ENCODE measurements around the gene BNC2.

The BNC2 gene

DNA sequence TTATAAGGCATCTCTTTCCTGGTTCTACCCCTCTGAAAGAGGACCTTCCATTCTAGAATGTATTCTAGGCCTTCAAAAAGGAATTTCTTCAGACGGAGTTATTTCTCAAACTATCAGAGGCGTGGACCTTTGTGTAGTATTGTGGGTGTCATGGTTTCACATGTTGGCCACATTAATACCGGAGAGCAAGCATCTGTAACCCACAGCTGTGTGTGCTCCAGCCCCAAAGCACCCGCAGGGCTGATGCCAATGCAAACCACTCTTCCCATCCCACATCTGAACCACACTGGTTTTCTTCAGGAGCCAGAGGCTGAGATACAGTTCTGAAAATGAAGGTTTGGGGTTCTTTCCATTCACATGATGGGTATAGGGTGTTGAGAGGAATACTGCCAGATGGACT is 127.1 kb downstream of the BNC2 start:
- no peaks in the 10 kb centered on the region for H3K27me3 ChIP-seq
- TF ChIP-seq, protein P1, sequence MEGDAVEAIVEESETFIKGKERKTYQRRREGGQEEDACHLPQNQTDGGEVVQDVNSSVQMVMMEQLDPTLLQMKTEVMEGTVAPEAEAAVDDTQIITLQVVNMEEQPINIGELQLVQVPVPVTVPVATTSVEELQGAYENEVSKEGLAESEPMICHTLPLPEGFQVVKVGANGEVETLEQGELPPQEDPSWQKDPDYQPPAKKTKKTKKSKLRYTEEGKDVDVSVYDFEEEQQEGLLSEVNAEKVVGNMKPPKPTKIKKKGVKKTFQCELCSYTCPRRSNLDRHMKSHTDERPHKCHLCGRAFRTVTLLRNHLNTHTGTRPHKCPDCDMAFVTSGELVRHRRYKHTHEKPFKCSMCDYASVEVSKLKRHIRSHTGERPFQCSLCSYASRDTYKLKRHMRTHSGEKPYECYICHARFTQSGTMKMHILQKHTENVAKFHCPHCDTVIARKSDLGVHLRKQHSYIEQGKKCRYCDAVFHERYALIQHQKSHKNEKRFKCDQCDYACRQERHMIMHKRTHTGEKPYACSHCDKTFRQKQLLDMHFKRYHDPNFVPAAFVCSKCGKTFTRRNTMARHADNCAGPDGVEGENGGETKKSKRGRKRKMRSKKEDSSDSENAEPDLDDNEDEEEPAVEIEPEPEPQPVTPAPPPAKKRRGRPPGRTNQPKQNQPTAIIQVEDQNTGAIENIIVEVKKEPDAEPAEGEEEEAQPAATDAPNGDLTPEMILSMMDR (IDR thresholded peaks at IDR 0.05; ENCODE audit: low read depth, low read length) = no peak
- H3K9me3 ChIP-seq = no peaks in the 10 kb centered on the region
- no peak overlapping the region for H3K4me3 ChIP-seq (ENCODE audit: low read depth, low read length)
- no peaks in the 10 kb centered on the region for H3K36me3 ChIP-seq
- DNase-seq = no peak
- no peaks in the 10 kb centered on the region for H3K4me1 ChIP-seq

DNA sequence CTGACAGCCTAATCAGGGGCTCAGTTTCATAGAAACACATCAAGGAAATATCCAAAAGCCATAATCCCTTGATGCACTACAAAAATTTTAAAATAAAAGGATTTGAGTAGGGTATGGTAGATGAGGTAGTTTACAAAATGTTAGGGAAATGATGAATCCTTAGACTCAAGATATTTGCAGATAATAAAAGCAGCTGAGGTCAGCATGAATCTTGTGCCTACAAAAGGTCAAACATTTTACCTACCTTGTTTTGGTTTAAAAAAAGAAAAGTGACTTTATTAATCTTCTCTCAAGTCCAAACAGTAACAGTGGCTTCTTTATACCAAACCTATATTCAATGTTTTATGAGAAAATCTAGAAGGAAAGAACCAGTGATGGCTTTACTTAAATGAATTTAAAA is 135.5 kb downstream of the BNC2 start:
- no peak for DNase-seq
- no peaks in the 10 kb centered on the region for H3K9me3 ChIP-seq
- H3K36me3 ChIP-seq = no peaks in the 10 kb centered on the region
- no peaks in the 10 kb centered on the region for H3K27me3 ChIP-seq
- no peaks in the 10 kb centered on the region for H3K4me1 ChIP-seq
- H3K4me3 ChIP-seq (ENCODE audit: low read depth, low read length) = no peak overlapping the region
- TF ChIP-seq, protein P1 (IDR thresholded peaks at IDR 0.05; ENCODE audit: low read depth, low read length) = no peak

DNA sequence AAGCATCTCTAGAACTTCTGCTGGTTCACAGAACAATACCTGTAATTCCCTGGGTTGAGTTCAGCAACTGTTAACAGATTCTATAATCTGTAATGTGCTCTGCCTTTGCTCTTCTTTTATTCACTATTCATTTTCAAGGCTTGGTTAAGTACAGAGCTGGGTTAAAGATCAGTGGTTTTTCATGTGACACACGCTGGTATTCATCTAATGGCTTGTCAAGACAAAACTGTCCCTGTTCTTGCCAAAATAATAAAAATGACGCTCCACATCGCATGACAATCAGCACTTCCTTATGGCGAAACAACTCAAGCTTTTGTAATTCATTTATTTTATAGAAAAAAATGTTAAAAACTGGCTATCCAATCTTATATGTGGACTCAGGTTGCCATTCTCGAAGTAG is 137.9 kb downstream of the BNC2 start:
- TF ChIP-seq, protein P1 (IDR thresholded peaks at IDR 0.05; ENCODE audit: low read depth, low read length) = no peak
- 0 out of 2 replicates have a peak, but pooled peaks cover 2% of the 10 kb centered on the region for H3K27me3 ChIP-seq
- H3K9me3 ChIP-seq = no peaks in the 10 kb centered on the region
- DNase-seq = no peak
- no peaks in the 10 kb centered on the region for H3K4me1 ChIP-seq
- no peaks in the 10 kb centered on the region for H3K36me3 ChIP-seq
- no peak overlapping the region for H3K4me3 ChIP-seq (ENCODE audit: low read depth, low read length)

DNA sequence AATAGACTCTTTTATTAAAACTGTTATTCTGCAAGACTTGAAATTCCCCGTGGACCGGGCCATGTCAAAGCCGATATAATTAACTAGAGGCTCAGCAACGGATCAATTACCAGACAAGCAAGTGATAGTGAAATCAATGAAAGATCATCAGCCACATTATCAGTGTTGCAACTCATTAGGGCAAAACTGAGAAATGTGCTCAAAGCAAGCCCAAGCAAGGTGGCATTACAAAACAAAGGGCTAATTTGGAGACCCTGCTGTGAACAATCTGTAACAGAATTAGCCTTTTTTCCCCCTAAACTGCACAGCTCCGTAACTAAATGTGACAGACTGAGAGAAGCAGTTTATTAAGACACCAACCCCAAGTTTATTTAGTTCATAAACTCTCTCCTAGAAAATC is 140.3 kb downstream of the BNC2 start:
- no peak for DNase-seq
- no peak overlapping the region for H3K4me3 ChIP-seq (ENCODE audit: low read depth, low read length)
- H3K4me1 ChIP-seq = peaks cover 4% of the 10 kb centered on the region; the same call in 1 of the 2 replicates
- TF ChIP-seq, protein P1 (IDR thresholded peaks at IDR 0.05; ENCODE audit: low read depth, low read length) = no peak
- 0 out of 2 replicates have a peak, but pooled peaks cover 4% of the 10 kb centered on the region for H3K27me3 ChIP-seq
- H3K9me3 ChIP-seq = no peaks in the 10 kb centered on the region
- no peaks in the 10 kb centered on the region for H3K36me3 ChIP-seq

DNA sequence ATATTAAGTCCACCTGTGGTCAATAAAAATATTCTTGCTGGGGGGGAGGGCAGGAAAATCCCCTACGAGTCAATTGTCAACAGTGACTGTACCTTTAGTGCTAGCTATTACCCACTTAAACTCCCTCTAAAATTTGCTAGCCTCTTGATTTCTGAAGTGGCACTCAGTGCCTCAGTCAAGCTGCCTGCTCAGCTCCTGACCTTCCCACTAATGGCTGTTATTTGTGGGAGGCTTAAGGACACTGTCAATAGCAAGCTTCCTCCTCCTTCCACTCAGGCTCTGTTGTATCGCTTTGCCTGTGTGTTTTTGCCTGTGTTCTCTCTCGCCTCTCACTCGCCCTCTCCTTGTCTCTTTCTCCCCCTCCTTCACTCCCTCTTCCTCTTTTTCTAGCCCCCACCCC is 140.8 kb downstream of the BNC2 start:
- DNase-seq = no peak
- no peaks in the 10 kb centered on the region for H3K9me3 ChIP-seq
- TF ChIP-seq, protein P1 (IDR thresholded peaks at IDR 0.05; ENCODE audit: low read depth, low read length) = no peak
- H3K4me3 ChIP-seq (ENCODE audit: low read depth, low read length) = no peak overlapping the region
- peaks cover 4% of the 10 kb centered on the region; the same call in 1 of the 2 replicates for H3K4me1 ChIP-seq
- 0 out of 2 replicates have a peak, but pooled peaks cover 4% of the 10 kb centered on the region for H3K27me3 ChIP-seq
- H3K36me3 ChIP-seq = no peaks in the 10 kb centered on the region

DNA sequence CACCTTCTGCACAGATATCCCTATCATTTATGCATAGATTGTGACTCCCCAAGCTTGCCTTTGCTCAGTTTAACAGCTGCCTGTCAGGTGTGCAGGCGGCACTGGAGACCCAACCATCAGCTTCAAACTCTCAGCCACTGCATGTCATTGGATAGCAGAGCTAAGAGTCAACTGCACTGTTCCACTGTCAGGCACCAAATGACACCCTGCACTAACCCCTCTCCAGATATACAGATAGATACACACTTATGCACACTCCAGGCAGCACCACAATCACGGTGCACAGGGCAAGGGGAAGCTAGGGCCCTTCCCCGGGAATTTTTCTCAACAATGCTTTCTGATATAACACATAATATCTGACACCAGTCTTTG is 142.3 kb downstream of the BNC2 start:
- Histone ChIP-seq H3K4me1 (peaks cover 4% of the 10 kb centered on the region; the same call in 1 of the 2 replicates), H3K36me3 (no peaks in the 10 kb centered on the region), H3K4me3 (ENCODE audit: low read depth, low read length) (no peak overlapping the region), H3K27me3 (0 out of 2 replicates have a peak, but pooled peaks cover 4% of the 10 kb centered on the region), H3K9me3 (no peaks in the 10 kb centered on the region)
- TF ChIP-seq, protein P1 (IDR thresholded peaks at IDR 0.05; ENCODE audit: low read depth, low read length) = no peak
- DNase-seq = no peak
